AG09309 (cell line): ENCODE results near the gene MAP3K19.

Experiments
- DNase-seq: peaks from one replicate; pipeline ENCODE4 v3.0.0-alpha.2; 2010; ENCODE audit warnings: low read depth
- H3K4me3 ChIP-seq: 2 replicates; pipeline ENCODE4 v1.5.1; 2011; ENCODE audit warnings: mild to moderate bottlenecking, low read depth, low read length, moderate library complexity; ENCODE audit not compliant: control insufficient read depth
- CTCF ChIP-seq: IDR thresholded peaks from 2 replicates; pipeline ENCODE4 v1.5.1; 2011; ENCODE audit warnings: mild to moderate bottlenecking, low read depth, low read length, inconsistent platforms; ENCODE audit not compliant: insufficient read depth, control insufficient read depth; ENCODE audit errors: missing control alignments

MAP3K19 gene

GRCh38 chr2:134950886-134951285, 96.4 kb downstream of the MAP3K19 start:
- TF ChIP-seq CTCF: no peak
- no peak overlapping the region for H3K4me3 ChIP-seq
- no peak for DNase-seq

- DNase-seq: no peak
- TF ChIP-seq CTCF: no peak
- H3K4me3 ChIP-seq: no peak overlapping the region
Observed at GRCh38 chr2:134949981-134950708, 97.1 kb downstream of the MAP3K19 start.

GRCh38 chr2:134946073-134946472, 101.2 kb downstream of the MAP3K19 start:
- TF ChIP-seq CTCF: no peak
- H3K4me3 ChIP-seq: no peak overlapping the region
- no peak for DNase-seq

- no peak for TF ChIP-seq CTCF
Observed at GRCh38 chr2:134944975-134945374, 102.3 kb downstream of the MAP3K19 start.

GRCh38 chr2:134943540-134943939, 103.7 kb downstream of the MAP3K19 start:
- no peak for DNase-seq
- no peak for TF ChIP-seq CTCF
- H3K4me3 ChIP-seq: no peak overlapping the region

More at GRCh38 chr2:134944975-134945374, 102.3 kb downstream of the MAP3K19 start:
- no peak for DNase-seq
- H3K4me3 ChIP-seq: no peak overlapping the region

GRCh38 chr2:134936691-134937090, 110.6 kb downstream of the MAP3K19 start:
- DNase-seq: no peak
- no peak overlapping the region for H3K4me3 ChIP-seq
- TF ChIP-seq CTCF: no peak
